Measurements from ENCODE around the gene RTEL1.

RTEL1 gene

GRCh38 chr20:63744158-63744557, 86.0 kb downstream of the RTEL1 start:
- TF ChIP-seq EZH2phosphoT487 (IDR thresholded peaks at IDR 0.05; ENCODE audit: low read depth) (no peak), CTCF (IDR thresholded peaks at IDR 0.05; ENCODE audit: low read depth, low read length) (no peak)
- H4K20me1 ChIP-seq (ENCODE audit: insufficient read depth, low read length): no peaks in the 10 kb centered on the region
- H3K36me3 ChIP-seq (replicated peaks; ENCODE audit: low read depth, low read length): peaks cover 15% of the 10 kb centered on the region
- peaks cover 6% of the 10 kb centered on the region; the same call in 1 of the 2 replicates for H3K4me1 ChIP-seq (ENCODE audit: low read length)
- no peaks in the 10 kb centered on the region for H3K27me3 ChIP-seq (ENCODE audit: low read depth, low read length)
- H2AFZ ChIP-seq (ENCODE audit: low read depth, low read length): no peak overlapping the region
- H3K4me2 ChIP-seq (ENCODE audit: low read length): no peak overlapping the region
- H3K4me3 ChIP-seq (ENCODE audit: low read length): no peak overlapping the region
- no peaks in the 10 kb centered on the region for H3K79me2 ChIP-seq (ENCODE audit: low read length)
- no peak overlapping the region for H3K27ac ChIP-seq (ENCODE audit: low read length)
- no peaks in the 10 kb centered on the region for H3K9me3 ChIP-seq (ENCODE audit: insufficient read depth, low read length)
- H3K9ac ChIP-seq (ENCODE audit: low read length): no peak overlapping the region

GRCh38 chr20:63744574-63745423, 86.7 kb downstream of the RTEL1 start:
- Histone ChIP-seq H3K36me3 (replicated peaks; ENCODE audit: low read depth, low read length) (peaks cover 15% of the 10 kb centered on the region), H3K4me3 (ENCODE audit: low read length) (no peak overlapping the region), H3K9me3 (ENCODE audit: insufficient read depth, low read length) (no peaks in the 10 kb centered on the region), H3K27me3 (ENCODE audit: low read depth, low read length) (no peaks in the 10 kb centered on the region), H3K4me1 (ENCODE audit: low read length) (peaks cover 5% of the 10 kb centered on the region; the same call in 1 of the 2 replicates), H3K4me2 (ENCODE audit: low read length) (no peak overlapping the region), H3K9ac (ENCODE audit: low read length) (no peak overlapping the region), H4K20me1 (ENCODE audit: insufficient read depth, low read length) (no peaks in the 10 kb centered on the region), H2AFZ (ENCODE audit: low read depth, low read length) (no peak overlapping the region), H3K79me2 (ENCODE audit: low read length) (no peaks in the 10 kb centered on the region), H3K27ac (ENCODE audit: low read length) (no peak overlapping the region)
- TF ChIP-seq EZH2phosphoT487 (IDR thresholded peaks at IDR 0.05; ENCODE audit: low read depth) (no peak), CTCF (IDR thresholded peaks at IDR 0.05; ENCODE audit: low read depth, low read length) (no peak)

GRCh38 chr20:63745424-63745805, 87.3 kb downstream of the RTEL1 start:
- no peak overlapping the region for H3K27ac ChIP-seq (ENCODE audit: low read length)
- H3K27me3 ChIP-seq (ENCODE audit: low read depth, low read length): no peaks in the 10 kb centered on the region
- TF ChIP-seq CTCF (IDR thresholded peaks at IDR 0.05; ENCODE audit: low read depth, low read length) (no peak), EZH2phosphoT487 (IDR thresholded peaks at IDR 0.05; ENCODE audit: low read depth) (no peak)
- H3K36me3 ChIP-seq (replicated peaks; ENCODE audit: low read depth, low read length): peaks cover 15% of the 10 kb centered on the region
- H3K4me3 ChIP-seq (ENCODE audit: low read length): no peak overlapping the region
- no peak overlapping the region for H3K4me2 ChIP-seq (ENCODE audit: low read length)
- no peaks in the 10 kb centered on the region for H3K79me2 ChIP-seq (ENCODE audit: low read length)
- H3K4me1 ChIP-seq (ENCODE audit: low read length): peaks cover 5% of the 10 kb centered on the region; the same call in 1 of the 2 replicates
- no peak overlapping the region for H2AFZ ChIP-seq (ENCODE audit: low read depth, low read length)
- H4K20me1 ChIP-seq (ENCODE audit: insufficient read depth, low read length): no peaks in the 10 kb centered on the region
- H3K9me3 ChIP-seq (ENCODE audit: insufficient read depth, low read length): no peaks in the 10 kb centered on the region
- H3K9ac ChIP-seq (ENCODE audit: low read length): no peak overlapping the region
